K562 (cell line): ENCODE data around the gene CNTN5. TPM values are rescaled to one million over a fixed set of nuclear protein-coding genes. Genes with fewer than 3 reads are reported as not detected.

Experiments used
- ATAC-seq: fragments of 200-7000 bp; cut with Tn5 transposase; 3 replicates; pipeline ENCODE4 v1.9.1; 2020; ENCODE audit warnings: moderate library complexity
- BruUV-seq: library from RNA; stranded (reverse); fragments of 400-500 nt; replicated peaks from 2 replicates; lab custom pipeline; 2021; lab: Mats Ljungman, UMichigan
- CTCF ChIA-PET: fragments of 300-600 bp; formaldehyde crosslinking; extraction: SDS; loops from one replicate; lab custom pipeline; 2021; ENCODE audit warnings: low intra/inter-chr PET ratio; lab: Yijun Ruan, JAX
- POLR2A ChIA-PET: fragments of 300-600, 350-650 bp; sonication (Branson Sonifier 250); formaldehyde crosslinking; extraction: SDS; loops from one replicate; lab custom pipeline; 2021; ENCODE audit warnings: antibody characterized with exemption, inconsistent platforms; lab: Yijun Ruan, JAX
- DNase-seq, 4 experiments: peaks; one replicate each; pipeline versions ENCODE4 v3.0.0 to v3.0.0-alpha.2; 2011 to 2018; ENCODE audit warnings: low spot score in 3 of 4, mixed read lengths in 3 of 4; ENCODE audit errors: extremely low read depth in 1 of 4
- FAIRE-seq: peaks from 2 replicates; lab custom pipeline; 2011; peaks lifted over from hg19 to GRCh38; lab: Jason Lieb, UNC
- H2AFZ ChIP-seq: 2 replicates; pipeline ENCODE4 v1.6.0; 2011; ENCODE audit warnings: low read depth, low read length, control low read depth, inconsistent platforms
- H3K27ac ChIP-seq: fragments of 200-600 bp; 3 replicates; pipeline ENCODE4 v1.8.0; 2011; ENCODE audit warnings: low read depth, mild to moderate bottlenecking, control low read depth, inconsistent platforms, low read length, moderate library complexity, mixed read lengths; ENCODE audit errors: extremely low read depth
- H3K27me3 ChIP-seq, 2 experiments: fragments of 300-600 bp in 1 of 2; 2 replicates in 1 of 2; 3 replicates in 1 of 2; pipeline versions ENCODE4 v1.6.0 to v1.8.0; 2011; ENCODE audit warnings: inconsistent platforms in 2 of 2, low read length in 2 of 2, mild to moderate bottlenecking in 1 of 2, mixed read lengths in 1 of 2, moderate library complexity in 1 of 2; ENCODE audit not compliant: control insufficient read depth in 2 of 2, insufficient read depth in 2 of 2
- H3K36me3 ChIP-seq: fragments of 300-600 bp; 3 replicates; pipeline ENCODE4 v1.8.0; 2011; ENCODE audit warnings: mild to moderate bottlenecking, low read length, inconsistent platforms; ENCODE audit not compliant: control insufficient read depth, insufficient read depth
- H3K4me1 ChIP-seq, 2 experiments: fragments of 200-600 bp in 1 of 2; replicated peaks in 1 of 2; 2 replicates in 1 of 2; 3 replicates in 1 of 2; pipeline versions ENCODE4 v1.5.1 to v1.8.0; 2011; ENCODE audit warnings: inconsistent platforms in 2 of 2, low read length in 2 of 2, mild to moderate bottlenecking in 1 of 2, mixed read lengths in 1 of 2, moderate library complexity in 1 of 2; ENCODE audit not compliant: control insufficient read depth in 2 of 2, insufficient read depth in 2 of 2
- H3K4me2 ChIP-seq: 2 replicates; pipeline ENCODE4 v1.6.1; 2011; ENCODE audit warnings: low read length, control low read depth, inconsistent platforms, mixed read lengths; ENCODE audit not compliant: insufficient read depth
- H3K4me3 ChIP-seq: fragments of 200-600 bp; sonication (generic), shearing (Covaris generic); 2 replicates; pipeline ENCODE4 v1.5.1; 2016; ENCODE audit warnings: control low read depth, inconsistent platforms
- H3K79me2 ChIP-seq: fragments of 200-600 bp; 3 replicates; pipeline ENCODE4 v1.8.0; 2011; ENCODE audit warnings: low read length, inconsistent platforms; ENCODE audit not compliant: control insufficient read depth, insufficient read depth
- H3K9ac ChIP-seq, 2 experiments: 2 replicates each; pipeline versions ENCODE4 v1.6.0 to v1.6.1; 2011; ENCODE audit warnings: low read depth in 2 of 2, low read length in 2 of 2, control low read depth in 1 of 2, inconsistent platforms in 1 of 2, mild to moderate bottlenecking in 1 of 2, mixed read lengths in 1 of 2; ENCODE audit not compliant: insufficient read depth in 1 of 2
- H3K9me1 ChIP-seq: one replicate; pipeline ENCODE4 v1.6.0; 2011; ENCODE audit warnings: inconsistent platforms, mild to moderate bottlenecking, low read length, moderate library complexity; ENCODE audit not compliant: control insufficient read depth, insufficient read depth
- H3K9me3 ChIP-seq: replicated peaks from 2 replicates; pipeline ENCODE4 v1.5.1; 2011; ENCODE audit warnings: low read depth, low read length, inconsistent platforms; ENCODE audit not compliant: control insufficient read depth, insufficient read depth
- H4K20me1 ChIP-seq: replicated peaks from 2 replicates; pipeline ENCODE4 v1.6.1; 2011; ENCODE audit warnings: low read length, inconsistent platforms, mixed read lengths; ENCODE audit not compliant: control insufficient read depth, insufficient read depth
- ARHGAP35 ChIP-seq: fragments of 450-650 bp; IDR thresholded peaks from 2 replicates; pipeline ENCODE4 v1.6.1; 2018; ENCODE audit not compliant: partially characterized antibody
- BHLHE40 ChIP-seq: IDR thresholded peaks from 2 replicates; pipeline ENCODE4 v1.6.1; 2011; ENCODE audit warnings: low read length, improper control_type of control experiment
- ETV5 ChIP-seq: sonication (generic); formaldehyde crosslinking; IDR thresholded peaks from 2 replicates; pipeline ENCODE4 v1.4.0; 2020; ENCODE audit warnings: low read depth, mild to moderate bottlenecking, missing genetic modification reagents
- NBN ChIP-seq: fragments of 450-650 bp; IDR thresholded peaks from 2 replicates; pipeline ENCODE4 v1.6.1; 2016; ENCODE audit warnings: low read depth, mild to moderate bottlenecking
- NFIC ChIP-seq: fragments of 450-650 bp; IDR thresholded peaks from 2 replicates; pipeline ENCODE4 v1.6.1; 2017; ENCODE audit warnings: mild to moderate bottlenecking, inconsistent platforms
- NFXL1 ChIP-seq: fragments of 450-650 bp; formaldehyde crosslinking; IDR thresholded peaks from 2 replicates; pipeline ENCODE4 v1.4.0; 2021; ENCODE audit warnings: mild to moderate bottlenecking
- RBM15 ChIP-seq: fragments of 200-400 bp; formaldehyde crosslinking; IDR thresholded peaks from 2 replicates; pipeline ENCODE4 v1.6.1; 2018; ENCODE audit warnings: mild to moderate bottlenecking, low read length, moderate library complexity; ENCODE audit not compliant: insufficient read depth
- SETDB1 ChIP-seq: IDR thresholded peaks from one replicate; pipeline ENCODE4 v1.6.1; 2012; ENCODE audit warnings: low read length, control low read depth, inconsistent platforms
- TCFL5 ChIP-seq: fragments of 250-450 bp; sonication (Bioruptor Pico); conservative IDR thresholded peaks from 2 replicates; pipeline ENCODE4 v1.6.1; 2021; ENCODE audit warnings: mild to moderate bottlenecking, moderate library complexity, matching md5 sums
- WGBS: fragments of 100-300 bp; shearing (Covaris generic); methylation state at CpG from one replicate; pipeline ENCODE4 v1.1.6; 2016; ENCODE audit warnings: low coverage, mixed read lengths; ENCODE audit not compliant: insufficient coverage; ENCODE audit errors: missing lambda C conversion rate; 5-methylcytosine and 5-hydroxymethylcytosine counted together
- in situ Hi-C: fragments of 300-500 bp; cut with MboI; formaldehyde crosslinking; loops from 4 replicates; pipeline ENCODE4 v1.15.0; 2018; ENCODE audit warnings: inconsistent platforms, mixed read lengths
- intact Hi-C: fragments of 100-400 bp; cut with micrococcal nuclease; formaldehyde crosslinking; loops from 2 replicates; pipeline ENCODE4 v1.14.2; 2022
- polyA plus RNA-seq, 8 experiments: library from polyadenylated mRNA; depleted of rRNA in 4 of 8; stranded (reverse) in 5 of 8; unstranded in 3 of 8; fragments of >200 nt; fragmentation: Nextera tagmentation in 2 of 8; fragmentation: Illumina TruSeq in 1 of 8; extraction: Ambion mirVana in 2 of 8; extraction: Trizol in 1 of 8; gene quantifications; 2 replicates each; pipeline versions ENCODE4 v1.2.1 to v1.2.3, GENCODE V29; 2011 to 2014; ENCODE audit warnings: inconsistent platforms in 1 of 8, missing spikeins in 1 of 8
- total RNA-seq, 7 experiments: library from RNA; depleted of rRNA in 6 of 7; stranded (reverse); fragments of >200 nt in 6 of 7; fragmentation: Illumina TruSeq in 2 of 7; extraction: Trizol in 2 of 7; gene quantifications; 2 replicates each; pipeline versions ENCODE4 v1.2.1 to v1.2.3, GENCODE V29; 2011 to 2021; ENCODE audit warnings: low replicate concordance in 1 of 7
- TF ChIP-seq, protein P1 (sequence below): sonication (generic); formaldehyde crosslinking; IDR thresholded peaks from 2 replicates; pipeline ENCODE4 v1.4.0; 2020; ENCODE audit warnings: mild to moderate bottlenecking, missing genetic modification reagents
- TF ChIP-seq, protein P2 (sequence below): sonication (generic); formaldehyde crosslinking; IDR thresholded peaks from 2 replicates; pipeline ENCODE4 v1.8.0; 2022; ENCODE audit warnings: missing genetic modification reagents, mild to moderate bottlenecking, borderline replicate concordance
- TF ChIP-seq, protein P3 (sequence below): sonication (generic); formaldehyde crosslinking; IDR thresholded peaks from 2 replicates; pipeline ENCODE4 v1.8.0; 2022; ENCODE audit warnings: mild to moderate bottlenecking, missing genetic modification reagents, borderline replicate concordance
- TF ChIP-seq, protein P4 (sequence below): IDR thresholded peaks from 2 replicates; pipeline ENCODE4 v1.6.1; 2014; ENCODE audit warnings: antibody characterized with exemption

CNTN5 gene
- total and polyA plus RNA-seq, 9 of the 15 experiments (the other 6 are each of a cell fraction or from before 2014, with no cell fraction given) = 0.03 TPM; not detected in 8

- no peaks in the 10 kb centered on the region for H3K36me3 ChIP-seq
- no peaks in the 10 kb centered on the region for H3K79me2 ChIP-seq
- no peaks in the 10 kb centered on the region for H3K9me3 ChIP-seq
- H3K4me2 ChIP-seq = no peak overlapping the region
- H3K27ac ChIP-seq = no peak overlapping the region
- H3K9ac ChIP-seq = no peak overlapping the region
- no peaks in the 10 kb centered on the region for H3K9me1 ChIP-seq
- 0% methylated on average over 2 of the region's 2 CpGs for WGBS
- DNase-seq = no peak
- no TSS peak for BruUV-seq
- intact Hi-C loops = no loop called here
- no peak overlapping the region for H2AFZ ChIP-seq
- no peak for ATAC-seq
- H3K4me1 ChIP-seq = no peaks in the 10 kb centered on the region
- CTCF ChIA-PET = no interaction called here
- POLR2A ChIA-PET = interaction anchor here (0.6 kb wide), 1 partner anchor 658 kb away, joined by 3 read pairs; no protein-coding TSS in a partner anchor
- in situ Hi-C loops = no loop called here
- TF ChIP-seq TCFL5 (CRISPR knock-in tag) (no peak), NFIC (no peak), ARHGAP35 (no peak), NBN (no peak), ETV5 (CRISPR knock-in tag) (no peak), RBM15 (no peak), NFXL1 (CRISPR knock-in tag) (no peak), SETDB1 (no peak), BHLHE40 (no peak)
- TF ChIP-seq, protein P1, sequence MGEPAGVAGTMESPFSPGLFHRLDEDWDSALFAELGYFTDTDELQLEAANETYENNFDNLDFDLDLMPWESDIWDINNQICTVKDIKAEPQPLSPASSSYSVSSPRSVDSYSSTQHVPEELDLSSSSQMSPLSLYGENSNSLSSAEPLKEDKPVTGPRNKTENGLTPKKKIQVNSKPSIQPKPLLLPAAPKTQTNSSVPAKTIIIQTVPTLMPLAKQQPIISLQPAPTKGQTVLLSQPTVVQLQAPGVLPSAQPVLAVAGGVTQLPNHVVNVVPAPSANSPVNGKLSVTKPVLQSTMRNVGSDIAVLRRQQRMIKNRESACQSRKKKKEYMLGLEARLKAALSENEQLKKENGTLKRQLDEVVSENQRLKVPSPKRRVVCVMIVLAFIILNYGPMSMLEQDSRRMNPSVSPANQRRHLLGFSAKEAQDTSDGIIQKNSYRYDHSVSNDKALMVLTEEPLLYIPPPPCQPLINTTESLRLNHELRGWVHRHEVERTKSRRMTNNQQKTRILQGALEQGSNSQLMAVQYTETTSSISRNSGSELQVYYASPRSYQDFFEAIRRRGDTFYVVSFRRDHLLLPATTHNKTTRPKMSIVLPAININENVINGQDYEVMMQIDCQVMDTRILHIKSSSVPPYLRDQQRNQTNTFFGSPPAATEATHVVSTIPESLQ (CRISPR knock-in tag) = no peak
- TF ChIP-seq, protein P2, sequence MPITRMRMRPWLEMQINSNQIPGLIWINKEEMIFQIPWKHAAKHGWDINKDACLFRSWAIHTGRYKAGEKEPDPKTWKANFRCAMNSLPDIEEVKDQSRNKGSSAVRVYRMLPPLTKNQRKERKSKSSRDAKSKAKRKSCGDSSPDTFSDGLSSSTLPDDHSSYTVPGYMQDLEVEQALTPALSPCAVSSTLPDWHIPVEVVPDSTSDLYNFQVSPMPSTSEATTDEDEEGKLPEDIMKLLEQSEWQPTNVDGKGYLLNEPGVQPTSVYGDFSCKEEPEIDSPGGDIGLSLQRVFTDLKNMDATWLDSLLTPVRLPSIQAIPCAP = no peak
- TF ChIP-seq, protein P3, sequence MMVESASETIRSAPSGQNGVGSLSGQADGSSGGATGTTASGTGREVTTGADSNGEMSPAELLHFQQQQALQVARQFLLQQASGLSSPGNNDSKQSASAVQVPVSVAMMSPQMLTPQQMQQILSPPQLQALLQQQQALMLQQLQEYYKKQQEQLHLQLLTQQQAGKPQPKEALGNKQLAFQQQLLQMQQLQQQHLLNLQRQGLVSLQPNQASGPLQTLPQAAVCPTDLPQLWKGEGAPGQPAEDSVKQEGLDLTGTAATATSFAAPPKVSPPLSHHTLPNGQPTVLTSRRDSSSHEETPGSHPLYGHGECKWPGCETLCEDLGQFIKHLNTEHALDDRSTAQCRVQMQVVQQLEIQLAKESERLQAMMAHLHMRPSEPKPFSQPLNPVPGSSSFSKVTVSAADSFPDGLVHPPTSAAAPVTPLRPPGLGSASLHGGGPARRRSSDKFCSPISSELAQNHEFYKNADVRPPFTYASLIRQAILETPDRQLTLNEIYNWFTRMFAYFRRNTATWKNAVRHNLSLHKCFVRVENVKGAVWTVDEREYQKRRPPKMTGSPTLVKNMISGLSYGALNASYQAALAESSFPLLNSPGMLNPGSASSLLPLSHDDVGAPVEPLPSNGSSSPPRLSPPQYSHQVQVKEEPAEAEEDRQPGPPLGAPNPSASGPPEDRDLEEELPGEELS (CRISPR knock-in tag) = no peak
- TF ChIP-seq, protein P4, sequence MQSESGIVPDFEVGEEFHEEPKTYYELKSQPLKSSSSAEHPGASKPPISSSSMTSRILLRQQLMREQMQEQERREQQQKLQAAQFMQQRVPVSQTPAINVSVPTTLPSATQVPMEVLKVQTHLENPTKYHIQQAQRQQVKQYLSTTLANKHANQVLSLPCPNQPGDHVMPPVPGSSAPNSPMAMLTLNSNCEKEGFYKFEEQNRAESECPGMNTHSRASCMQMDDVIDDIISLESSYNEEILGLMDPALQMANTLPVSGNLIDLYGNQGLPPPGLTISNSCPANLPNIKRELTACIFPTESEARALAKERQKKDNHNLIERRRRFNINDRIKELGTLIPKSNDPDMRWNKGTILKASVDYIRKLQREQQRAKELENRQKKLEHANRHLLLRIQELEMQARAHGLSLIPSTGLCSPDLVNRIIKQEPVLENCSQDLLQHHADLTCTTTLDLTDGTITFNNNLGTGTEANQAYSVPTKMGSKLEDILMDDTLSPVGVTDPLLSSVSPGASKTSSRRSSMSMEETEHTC = no peak
- FAIRE-seq = no peak
- H3K4me3 ChIP-seq = no peak overlapping the region
- no peaks in the 10 kb centered on the region for H4K20me1 ChIP-seq
- no peaks in the 10 kb centered on the region for H3K27me3 ChIP-seq
These were observed 625.2 kb downstream of the CNTN5 start for GRCh38 chr11:99645934-99646333.
